WTC11 (cell line): ENCODE measurements around the gene NAGLU. TPM values are rescaled to one million over a fixed set of nuclear protein-coding genes. Genes with fewer than 3 reads are reported as not detected.

Experiments
- ATAC-seq: fragments of 200-7000 bp; cut with Tn5 transposase; 2 replicates; pipeline ENCODE4 v1.10.0; 2021; ENCODE audit warnings: mild to moderate bottlenecking, moderate library complexity
- CTCF ChIA-PET: fragments of 300-600 bp; sonication (Branson Sonifier 250); formaldehyde crosslinking; loops from one replicate; lab custom pipeline; 2021; ENCODE audit warnings: antibody characterized with exemption; lab: Charles Lee
- POLR2A ChIA-PET: fragments of 350-600 bp; sonication (Branson Sonifier 250); formaldehyde crosslinking; loops from one replicate; lab custom pipeline; 2021; ENCODE audit warnings: antibody characterized with exemption; lab: Charles Lee
- DNase-seq: peaks from one replicate; pipeline ENCODE4 v3.0.0; 2021; ENCODE audit warnings: low spot score
- H3K27ac Mint-ChIP-seq: 2 replicates; pipeline ENCODE4 v1.8.0; 2021; ENCODE audit warnings: mixed read lengths
- H3K27me3 Mint-ChIP-seq: 2 replicates; pipeline ENCODE4 v1.8.0; 2021; ENCODE audit warnings: low read depth, mild to moderate bottlenecking, moderate library complexity, mixed read lengths
- H3K36me3 Mint-ChIP-seq: 2 replicates; pipeline ENCODE4 v1.8.0; 2021; ENCODE audit warnings: mixed read lengths
- H3K4me1 Mint-ChIP-seq: 2 replicates; pipeline ENCODE4 v1.8.0; 2022; ENCODE audit warnings: mixed read lengths
- H3K4me3 Mint-ChIP-seq: 2 replicates; pipeline ENCODE4 v1.8.0; 2021; ENCODE audit warnings: mild to moderate bottlenecking, moderate library complexity, mixed read lengths
- H3K9me3 Mint-ChIP-seq: 2 replicates; pipeline ENCODE4 v1.8.0; 2021; ENCODE audit warnings: mixed read lengths
- AFF4 ChIP-seq: sonication (generic); formaldehyde crosslinking; IDR thresholded peaks from 2 replicates; pipeline ENCODE4 v1.8.1; 2023; ENCODE audit warnings: mild to moderate bottlenecking, missing genetic modification reagents, borderline replicate concordance
- CDX4 ChIP-seq: fragments of 250-450 bp; sonication (Bioruptor Pico); IDR thresholded peaks from 2 replicates; pipeline ENCODE4 v1.9.0; 2021; ENCODE audit warnings: moderate library complexity, mild to moderate bottlenecking, inconsistent platforms, borderline replicate concordance
- ESRRA ChIP-seq: sonication (generic); formaldehyde crosslinking; IDR thresholded peaks from 2 replicates; pipeline ENCODE4 v1.8.1; 2022; ENCODE audit warnings: mild to moderate bottlenecking, missing genetic modification reagents, borderline replicate concordance
- ETV6 ChIP-seq: sonication (generic); formaldehyde crosslinking; IDR thresholded peaks from 2 replicates; pipeline ENCODE4 v1.8.1; 2022; ENCODE audit warnings: mild to moderate bottlenecking, missing genetic modification reagents
- HMGA2 ChIP-seq: fragments of 250-450 bp; sonication (Bioruptor Pico); IDR thresholded peaks from 2 replicates; pipeline ENCODE4 v1.4.0; 2021; ENCODE audit warnings: mild to moderate bottlenecking, moderate library complexity
- HMGXB4 ChIP-seq: sonication (generic); formaldehyde crosslinking; IDR thresholded peaks from 2 replicates; pipeline ENCODE4 v1.8.1; 2023; ENCODE audit warnings: mild to moderate bottlenecking, moderate library complexity, missing genetic modification reagents
- IRF1 ChIP-seq: sonication (generic); formaldehyde crosslinking; IDR thresholded peaks from 2 replicates; pipeline ENCODE4 v1.8.0; 2023; ENCODE audit warnings: missing genetic modification reagents
- JUN ChIP-seq: sonication (generic); formaldehyde crosslinking; IDR thresholded peaks from 2 replicates; pipeline ENCODE4 v1.8.0; 2023; ENCODE audit warnings: mild to moderate bottlenecking, missing genetic modification reagents
- MXD4 ChIP-seq: fragments of 250-450 bp; sonication (Bioruptor Pico); IDR thresholded peaks from 2 replicates; pipeline ENCODE4 v1.8.0; 2021; ENCODE audit warnings: mild to moderate bottlenecking, moderate library complexity, borderline replicate concordance
- SMAD3 ChIP-seq: sonication (generic); formaldehyde crosslinking; IDR thresholded peaks from 2 replicates; pipeline ENCODE4 v1.8.0; 2022; ENCODE audit warnings: missing genetic modification reagents, mild to moderate bottlenecking, borderline replicate concordance
- SOX15 ChIP-seq: fragments of 250-450 bp; sonication (Bioruptor Pico); IDR thresholded peaks from 2 replicates; pipeline ENCODE4 v1.9.0; 2021; ENCODE audit warnings: mild to moderate bottlenecking
- TEAD1 ChIP-seq: sonication (generic); formaldehyde crosslinking; IDR thresholded peaks from 2 replicates; pipeline ENCODE4 v1.8.0; 2022; ENCODE audit warnings: mild to moderate bottlenecking, missing genetic modification reagents
- USF2 ChIP-seq: sonication (generic); formaldehyde crosslinking; IDR thresholded peaks from 2 replicates; pipeline ENCODE4 v1.8.1; 2023; ENCODE audit warnings: mild to moderate bottlenecking, missing genetic modification reagents, moderate library complexity
- ZBTB43 ChIP-seq: sonication (generic); formaldehyde crosslinking; IDR thresholded peaks from 2 replicates; pipeline ENCODE4 v1.8.1; 2023; ENCODE audit warnings: mild to moderate bottlenecking, missing genetic modification reagents
- ZNF121 ChIP-seq: sonication (generic); formaldehyde crosslinking; IDR thresholded peaks from 2 replicates; pipeline ENCODE4 v1.8.0; 2023; ENCODE audit warnings: missing genetic modification reagents
- ZNF263 ChIP-seq: sonication (generic); formaldehyde crosslinking; IDR thresholded peaks from 2 replicates; pipeline ENCODE4 v1.8.1; 2022; ENCODE audit warnings: low read depth, mild to moderate bottlenecking, moderate library complexity, missing genetic modification reagents
- ZNF317 ChIP-seq: sonication (generic); formaldehyde crosslinking; IDR thresholded peaks from 2 replicates; pipeline ENCODE4 v1.8.1; 2023; ENCODE audit warnings: low read depth, mild to moderate bottlenecking, moderate library complexity, missing genetic modification reagents, borderline replicate concordance
- total RNA-seq: library from RNA; stranded (reverse); gene quantifications from 3 replicates; pipeline ENCODE4 v1.2.3, GENCODE V29; 2021

Gene NAGLU
- total RNA-seq, 1 experiment from 2014 or later = 39.3 TPM

GRCh38 chr17:42512246-42512645 is 23.8 kb upstream of the NAGLU start:
- Mint-ChIP-seq H3K4me1 (no peaks in the 10 kb centered on the region), H3K4me3 (no peak overlapping the region), H3K27me3 (no peaks in the 10 kb centered on the region; the same call in 1 of the 2 replicates), H3K36me3 (peaks cover 15% of the 10 kb centered on the region), H3K9me3 (no peaks in the 10 kb centered on the region), H3K27ac (peak overlapping the region; percentile 4; the same call in 1 of the 2 replicates)
- ChIA-PET CTCF (interaction anchor here (0.7 to 5.9 kb wide), 4 partner anchors 15 to 290 kb away, joined by 3 to 34 read pairs (median 4); partner anchors contain the start of gene TUBG1), POLR2A (no interaction called here)
- ATAC-seq (no peak), DNase-seq (no peak)
- TF ChIP-seq USF2 (CRISPR knock-in tag) = no peak
- TF ChIP-seq MXD4 (CRISPR knock-in tag) = no peak
- no peak for TF ChIP-seq SMAD3 (CRISPR knock-in tag)
- TF ChIP-seq ZNF263 (CRISPR knock-in tag) = no peak
- TF ChIP-seq HMGXB4 (CRISPR knock-in tag) = no peak
- no peak for TF ChIP-seq SOX15 (CRISPR knock-in tag)
- TF ChIP-seq ESRRA (CRISPR knock-in tag) = no peak
- TF ChIP-seq ETV6 = no peak
- no peak for TF ChIP-seq AFF4 (CRISPR knock-in tag)
- no peak for TF ChIP-seq HMGA2 (CRISPR knock-in tag)
- no peak for TF ChIP-seq ZBTB43 (CRISPR knock-in tag)
- no peak for TF ChIP-seq TEAD1
- no peak for TF ChIP-seq ZNF317 (CRISPR knock-in tag)
- no peak for TF ChIP-seq JUN (CRISPR knock-in tag)
- TF ChIP-seq IRF1 (CRISPR knock-in tag) = no peak
- TF ChIP-seq ZNF121 = no peak
- no peak for TF ChIP-seq CDX4 (CRISPR knock-in tag)
